H9 (cell line): ENCODE results near the gene CREB1. TPM values are rescaled to one million over a fixed set of nuclear protein-coding genes. Genes with fewer than 3 reads are reported as not detected.

ENCODE experiments used
- DNase-seq: peaks from one replicate; pipeline ENCODE4 v3.0.0-alpha.2; 2017
- H2AFZ ChIP-seq: one replicate; pipeline ENCODE4 v1.6.1; 2013; ENCODE audit warnings: mild to moderate bottlenecking, low read length, control low read depth, moderate library complexity
- H2AK5ac ChIP-seq: 2 replicates; pipeline ENCODE4 v1.6.1; 2013; ENCODE audit warnings: low read length, control low read depth, mixed read lengths; ENCODE audit not compliant: insufficient read length
- H2BK120ac ChIP-seq: one replicate; pipeline ENCODE4 v1.6.1; 2013; ENCODE audit warnings: low read depth, mild to moderate bottlenecking, low read length, control low read depth, inconsistent platforms; ENCODE audit not compliant: poor library complexity, severe bottlenecking
- H2BK12ac ChIP-seq: 2 replicates; pipeline ENCODE4 v1.6.1; 2013; ENCODE audit warnings: low read length, control low read depth, mixed read lengths, low read depth; ENCODE audit not compliant: insufficient read length
- H2BK15ac ChIP-seq: 2 replicates; pipeline ENCODE4 v1.6.1; 2013; ENCODE audit warnings: low read depth, low read length, control low read depth
- H2BK20ac ChIP-seq: one replicate; pipeline ENCODE4 v1.6.1; 2013; ENCODE audit warnings: low read depth, mild to moderate bottlenecking, low read length, control low read depth, inconsistent platforms; ENCODE audit not compliant: poor library complexity, severe bottlenecking
- H2BK5ac ChIP-seq: 2 replicates; pipeline ENCODE4 v1.6.1; 2013; ENCODE audit warnings: low read length, control low read depth, mixed read lengths; ENCODE audit not compliant: insufficient read length
- H3K14ac ChIP-seq: 2 replicates; pipeline ENCODE4 v1.6.1; 2013; ENCODE audit warnings: low read length, control low read depth; ENCODE audit not compliant: insufficient read depth
- H3K18ac ChIP-seq: 2 replicates; pipeline ENCODE4 v1.6.1; 2013; ENCODE audit warnings: low read depth, mild to moderate bottlenecking, mixed read lengths, low read length, control low read depth; ENCODE audit not compliant: insufficient read length
- H3K23ac ChIP-seq: 2 replicates; pipeline ENCODE4 v1.6.1; 2013; ENCODE audit warnings: low read length, control low read depth, mixed read lengths, low read depth; ENCODE audit not compliant: insufficient read length
- H3K23me2 ChIP-seq: 2 replicates; pipeline ENCODE4 v1.6.1; 2013; ENCODE audit warnings: low read depth, mild to moderate bottlenecking, mixed read lengths, low read length, control low read depth; ENCODE audit not compliant: insufficient read length, poor library complexity, severe bottlenecking
- H3K27ac ChIP-seq: 2 replicates; pipeline ENCODE4 v1.5.1; 2013; ENCODE audit warnings: low read length, control low read depth, mixed read lengths, low read depth; ENCODE audit not compliant: insufficient read length
- H3K27me3 ChIP-seq: 2 replicates; pipeline ENCODE4 v1.6.1; 2013; ENCODE audit warnings: low read length, control low read depth, inconsistent platforms; ENCODE audit not compliant: insufficient read depth
- H3K4ac ChIP-seq: 2 replicates; pipeline ENCODE4 v1.6.1; 2013; ENCODE audit warnings: low read depth, mild to moderate bottlenecking, control low read depth, inconsistent platforms, low read length, moderate library complexity
- H3K4me1 ChIP-seq: 2 replicates; pipeline ENCODE4 v1.6.1; 2013; ENCODE audit warnings: low read length, control low read depth, inconsistent platforms; ENCODE audit not compliant: insufficient read depth
- H3K4me2 ChIP-seq: 2 replicates; pipeline ENCODE4 v1.6.1; 2013; ENCODE audit warnings: low read length, control low read depth, mixed read lengths; ENCODE audit not compliant: insufficient read length, insufficient read depth
- H3K56ac ChIP-seq: 2 replicates; pipeline ENCODE4 v1.6.1; 2013; ENCODE audit warnings: low read depth, mild to moderate bottlenecking, mixed read lengths, low read length, control low read depth; ENCODE audit not compliant: insufficient read length
- H3K79me1 ChIP-seq: 2 replicates; pipeline ENCODE4 v1.6.1; 2013; ENCODE audit warnings: low read depth, mild to moderate bottlenecking, moderate library complexity, low read length, control low read depth, inconsistent platforms; ENCODE audit not compliant: insufficient read depth, poor library complexity, severe bottlenecking
- H3K79me2 ChIP-seq: 2 replicates; pipeline ENCODE4 v1.6.1; 2013; ENCODE audit warnings: low read length, control low read depth, inconsistent platforms; ENCODE audit not compliant: insufficient read depth
- H3K9ac ChIP-seq: 2 replicates; pipeline ENCODE4 v1.6.1; 2013; ENCODE audit warnings: low read length, control low read depth, mixed read lengths; ENCODE audit not compliant: insufficient read length; ENCODE audit errors: extremely low read depth
- H3K9me3 ChIP-seq: one replicate; pipeline ENCODE4 v1.6.1; 2013; ENCODE audit warnings: low read depth, low read length, inconsistent platforms; ENCODE audit not compliant: control insufficient read depth
- H3T11ph ChIP-seq: one replicate; pipeline ENCODE4 v1.6.1; 2013; ENCODE audit warnings: mild to moderate bottlenecking, low read length, control low read depth, inconsistent platforms
- H4K20me1 ChIP-seq: one replicate; pipeline ENCODE4 v1.6.1; 2013; ENCODE audit not compliant: control insufficient read depth, insufficient read length, insufficient read depth
- H4K5ac ChIP-seq: 2 replicates; pipeline ENCODE4 v1.6.1; 2013; ENCODE audit warnings: low read depth, mild to moderate bottlenecking, mixed read lengths, low read length, control low read depth; ENCODE audit not compliant: insufficient read length
- H4K8ac ChIP-seq: replicated peaks from 2 replicates; pipeline ENCODE4 v1.6.1; 2013; ENCODE audit warnings: low read length, control low read depth, mixed read lengths, low read depth; ENCODE audit not compliant: insufficient read length
- H4K91ac ChIP-seq: 2 replicates; pipeline ENCODE4 v1.6.1; 2013; ENCODE audit warnings: low read depth, mild to moderate bottlenecking, moderate library complexity, mixed read lengths, low read length, control low read depth; ENCODE audit not compliant: insufficient read length
- H3K27ac Mint-ChIP-seq, 3 experiments: 2 replicates in 2 of 3; 3 replicates in 1 of 3; pipeline ENCODE4 v1.8.0; 2020 to 2021; ENCODE audit warnings: mixed read lengths in 3 of 3, mild to moderate bottlenecking in 1 of 3, moderate library complexity in 1 of 3
- H3K27me3 Mint-ChIP-seq: 2 replicates; pipeline ENCODE4 v1.8.0; 2021; ENCODE audit warnings: low read depth, mild to moderate bottlenecking, moderate library complexity, mixed read lengths
- H3K36me3 Mint-ChIP-seq, 3 experiments: 2 replicates in 2 of 3; 3 replicates in 1 of 3; pipeline ENCODE4 v1.8.0; 2020 to 2021; ENCODE audit warnings: low read depth in 3 of 3, mixed read lengths in 3 of 3; ENCODE audit not compliant: insufficient read depth in 1 of 3
- H3K4me1 Mint-ChIP-seq, 2 experiments: 2 replicates each; pipeline ENCODE4 v1.8.0; 2020; ENCODE audit warnings: mixed read lengths in 2 of 2
- H3K4me3 Mint-ChIP-seq, 2 experiments: 2 replicates in 1 of 2; 3 replicates in 1 of 2; pipeline ENCODE4 v1.8.0; 2020 to 2021; ENCODE audit warnings: mild to moderate bottlenecking in 2 of 2, mixed read lengths in 2 of 2, moderate library complexity in 1 of 2
- H3K9me3 Mint-ChIP-seq, 2 experiments: 2 replicates in 1 of 2; 3 replicates in 1 of 2; pipeline ENCODE4 v1.8.0; 2020; ENCODE audit warnings: mild to moderate bottlenecking in 2 of 2, mixed read lengths in 2 of 2, moderate library complexity in 1 of 2
- WGBS: extraction: QIAGEN DNeasy Blood & Tissue Kit; methylation state at CpG from one replicate; pipeline ENCODE4 v1.1.7; 2013; ENCODE audit warnings: missing lambda C conversion rate, low lambda C conversion rate, mixed read lengths; ENCODE audit not compliant: insufficient read length; ENCODE audit errors: extremely low coverage; 5-methylcytosine and 5-hydroxymethylcytosine counted together
- total RNA-seq: library from RNA; stranded (reverse); gene quantifications from 2 replicates; pipeline ENCODE4 v1.2.1, GENCODE V29; 2021
- TF ChIP-seq, protein P1 (sequence below): fragments of 200-600 bp; sonication (generic); conservative IDR thresholded peaks from 3 replicates; pipeline ENCODE4 v1.8.0; 2021; ENCODE audit warnings: antibody characterized with exemption, mild to moderate bottlenecking

The CREB1 gene
- total RNA-seq, 1 experiment from 2014 or later, result 103 TPM

DNA sequence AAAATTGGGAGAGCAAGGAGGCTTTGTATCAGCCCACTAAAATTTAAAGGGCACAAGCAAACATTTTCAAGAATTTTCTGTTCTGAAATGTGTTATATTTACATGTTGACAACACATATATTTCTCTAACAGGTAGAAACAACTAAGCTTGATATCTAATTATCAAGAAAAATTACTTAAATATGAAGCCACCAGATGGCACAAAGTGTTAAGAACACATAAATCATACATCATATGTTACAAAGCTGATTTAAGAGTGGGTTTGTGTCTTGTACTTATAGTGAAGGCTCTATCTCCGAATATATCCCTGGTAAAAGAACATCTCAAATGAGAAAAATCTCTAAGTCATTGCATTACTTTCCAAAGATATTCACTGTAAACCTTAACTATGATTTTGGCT, 19.6 kb upstream of the CREB1 start:
- WGBS, result no CpG with 5 or more reads among the region's 1 CpG
- H3K4me2 ChIP-seq, result no peak overlapping the region

More for the DNA sequence above, 19.6 kb upstream of the CREB1 start:
- H3K18ac ChIP-seq, result no peak overlapping the region
- TF ChIP-seq, protein P1, sequence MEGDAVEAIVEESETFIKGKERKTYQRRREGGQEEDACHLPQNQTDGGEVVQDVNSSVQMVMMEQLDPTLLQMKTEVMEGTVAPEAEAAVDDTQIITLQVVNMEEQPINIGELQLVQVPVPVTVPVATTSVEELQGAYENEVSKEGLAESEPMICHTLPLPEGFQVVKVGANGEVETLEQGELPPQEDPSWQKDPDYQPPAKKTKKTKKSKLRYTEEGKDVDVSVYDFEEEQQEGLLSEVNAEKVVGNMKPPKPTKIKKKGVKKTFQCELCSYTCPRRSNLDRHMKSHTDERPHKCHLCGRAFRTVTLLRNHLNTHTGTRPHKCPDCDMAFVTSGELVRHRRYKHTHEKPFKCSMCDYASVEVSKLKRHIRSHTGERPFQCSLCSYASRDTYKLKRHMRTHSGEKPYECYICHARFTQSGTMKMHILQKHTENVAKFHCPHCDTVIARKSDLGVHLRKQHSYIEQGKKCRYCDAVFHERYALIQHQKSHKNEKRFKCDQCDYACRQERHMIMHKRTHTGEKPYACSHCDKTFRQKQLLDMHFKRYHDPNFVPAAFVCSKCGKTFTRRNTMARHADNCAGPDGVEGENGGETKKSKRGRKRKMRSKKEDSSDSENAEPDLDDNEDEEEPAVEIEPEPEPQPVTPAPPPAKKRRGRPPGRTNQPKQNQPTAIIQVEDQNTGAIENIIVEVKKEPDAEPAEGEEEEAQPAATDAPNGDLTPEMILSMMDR, result no peak
- H3K27ac Mint-ChIP-seq, result no peak overlapping the region
- peaks cover 3% of the 10 kb centered on the region; the same call in 1 of the 2 replicates for H3K4me1 ChIP-seq
- H2AK5ac ChIP-seq, result no peak overlapping the region
- no peak overlapping the region for H4K91ac ChIP-seq
- H4K8ac ChIP-seq, result no peak overlapping the region
- H2AFZ ChIP-seq, result no peak overlapping the region
- peaks cover 0 to 5% (median 0%) of the 10 kb centered on the region in 3 experiments; a peak in 1 of 7 replicates for H3K36me3 Mint-ChIP-seq
- H2BK120ac ChIP-seq, result no peak overlapping the region
- H4K20me1 ChIP-seq, result no peaks in the 10 kb centered on the region
- no peak overlapping the region for H2BK12ac ChIP-seq
- H4K5ac ChIP-seq, result no peak overlapping the region
- H3K56ac ChIP-seq, result no peak overlapping the region
- no peak overlapping the region for H3K4ac ChIP-seq
- H3K9me3 Mint-ChIP-seq, result no peaks in the 10 kb centered on the region
- H3K27me3 Mint-ChIP-seq, result no peaks in the 10 kb centered on the region
- H2BK5ac ChIP-seq, result no peak overlapping the region
- DNase-seq, result no peak
- no peak overlapping the region for H3K27ac ChIP-seq
- peaks cover 18 to 23% of the 10 kb centered on the region in 2 experiments for H3K4me1 Mint-ChIP-seq
- no peak overlapping the region for H2BK15ac ChIP-seq
- no peak overlapping the region for H2BK20ac ChIP-seq
- no peak overlapping the region for H3K23ac ChIP-seq
- no peak overlapping the region for H3K9ac ChIP-seq
- no peaks in the 10 kb centered on the region for H3K23me2 ChIP-seq
- no peaks in the 10 kb centered on the region for H3K79me2 ChIP-seq
- no peak overlapping the region for H3K4me3 Mint-ChIP-seq
- no peak overlapping the region for H3K14ac ChIP-seq
- H3K79me1 ChIP-seq, result no peaks in the 10 kb centered on the region
- H3K27me3 ChIP-seq, result no peaks in the 10 kb centered on the region
- no peak overlapping the region for H3T11ph ChIP-seq
- H3K9me3 ChIP-seq, result no peaks in the 10 kb centered on the region
